H1 (cell line): Measurements from ENCODE around the gene BCAS3. TPM values are rescaled to one million over a fixed set of nuclear protein-coding genes. Genes with fewer than 3 reads are reported as not detected.

Experiments
- CBX5 ChIP-seq: fragments of 300-800, 300-1000 bp; sonication (generic); IDR thresholded peaks from 2 replicates; pipeline ENCODE4 v1.7.1; 2016; ENCODE audit warnings: antibody characterized with exemption, low read length, low read depth
- CHD1 ChIP-seq: IDR thresholded peaks from 2 replicates; pipeline ENCODE4 v1.6.1; 2012; ENCODE audit warnings: low read depth, low read length, improper control_type of control experiment
- HDAC2 ChIP-seq, 2 experiments: fragments of 300-600 bp in 1 of 2; sonication (generic) in 1 of 2; IDR thresholded peaks; 2 replicates each; pipeline ENCODE4 v1.6.1; 2011 to 2012; ENCODE audit warnings: low read depth in 2 of 2, low read length in 2 of 2, mild to moderate bottlenecking in 2 of 2, moderate library complexity in 2 of 2, borderline replicate concordance in 1 of 2, inconsistent platforms in 1 of 2
- KDM4A ChIP-seq: IDR thresholded peaks from one replicate; pipeline ENCODE4 v1.7.1; 2012; ENCODE audit warnings: low read depth, mild to moderate bottlenecking, moderate library complexity, low read length, inconsistent platforms; ENCODE audit not compliant: severe bottlenecking
- MAX ChIP-seq: IDR thresholded peaks from 2 replicates; pipeline ENCODE4 v1.6.1; 2012; ENCODE audit warnings: inconsistent platforms
- RXRA ChIP-seq: IDR thresholded peaks from 2 replicates; pipeline ENCODE4 v1.6.1; 2011; ENCODE audit warnings: low read depth, mild to moderate bottlenecking, low read length, moderate library complexity; ENCODE audit not compliant: insufficient read depth
- TAF7 ChIP-seq: optimal IDR thresholded peaks from 2 replicates; pipeline ENCODE3; 2011; ENCODE audit warnings: low read depth, mild to moderate bottlenecking, inconsistent platforms, low read length, moderate library complexity, borderline replicate concordance
- polyA plus RNA-seq, 7 experiments: library from polyadenylated mRNA; depleted of rRNA in 3 of 7; stranded (reverse) in 5 of 7; unstranded in 2 of 7; fragments of >200 nt in 5 of 7; fragments of 200-250 nt in 2 of 7; gene quantifications; 1 replicate in 5 of 7; 2 replicates in 1 of 7; 4 replicates in 1 of 7; pipeline versions ENCODE4 v1.2.1 to v1.2.3, GENCODE V29; 2011 to 2013; ENCODE audit warnings: missing spikeins in 2 of 7, mixed read lengths in 2 of 7
- total RNA-seq: library from RNA; stranded (reverse); fragmentation: NEBNext Ultra II Directional; extraction: Animal tissue kit (Norgen Biotek cat#: 25700); gene quantifications from 2 replicates; pipeline ENCODE4 v1.2.1, GENCODE V29; 2021

BCAS3 gene
- total and polyA plus RNA-seq, 2 of the 8 experiments (the other 6 are each of a cell fraction or from before 2014, with no cell fraction given) = 9.9 to 13.3 TPM

- TF ChIP-seq MAX = no peak
- no peak for TF ChIP-seq RXRA
- TF ChIP-seq TAF7 = no peak
- TF ChIP-seq CHD1 = no peak
- no peak for TF ChIP-seq HDAC2 (IDR thresholded peaks at IDR 0.05; ENCODE audit: borderline replicate concordance in 1 of 2, low read depth in 2 of 2, low read length in 2 of 2)
- no peak for TF ChIP-seq CBX5
- no peak for TF ChIP-seq KDM4A
- TF ChIP-seq, all 59 proteins: peak for 0
Observed at GRCh38 chr17:61247439-61247838, 569.8 kb downstream of the BCAS3 start (continued).
